HEK293 (cell line): ENCODE data around the gene PCYT1A.

ENCODE experiments used
- CTCF ChIA-PET: fragments of 350-600 bp; formaldehyde crosslinking; extraction: SDS; loops from one replicate; lab custom pipeline; 2021; ENCODE audit warnings: antibody characterized with exemption; lab: Yijun Ruan, JAX
- POLR2A ChIA-PET: fragments of 300-600 bp; formaldehyde crosslinking; extraction: SDS; loops from one replicate; lab custom pipeline; 2020; ENCODE audit warnings: antibody characterized with exemption, inconsistent platforms; lab: Yijun Ruan, JAX
- H3K27ac ChIP-seq: fragments of 200-500 bp; sonication (Bioruptor generic); 2 replicates; pipeline ENCODE4 v1.5.1; 2014; ENCODE audit warnings: low read depth, low read length, control low read depth, inconsistent platforms; ENCODE audit errors: extremely low read depth
- H3K36me3 ChIP-seq, 2 experiments: fragments of 200-500 bp in 1 of 2; sonication (Bioruptor generic) in 1 of 2; 1 replicate in 1 of 2; 2 replicates in 1 of 2; pipeline ENCODE4 v1.5.1; 2014 to 2017; ENCODE audit warnings: inconsistent platforms in 2 of 2, low read length in 2 of 2; ENCODE audit not compliant: control insufficient read depth in 2 of 2, insufficient read depth in 1 of 2
- H3K4me1 ChIP-seq: fragments of 200-500 bp; sonication (Bioruptor generic); 2 replicates; pipeline ENCODE4 v1.5.1; 2014; ENCODE audit warnings: mild to moderate bottlenecking, low read length, inconsistent platforms; ENCODE audit not compliant: control insufficient read depth, insufficient read depth
- H3K4me3 ChIP-seq: 2 replicates; pipeline ENCODE4 v1.5.1; 2011; ENCODE audit warnings: low read depth, mild to moderate bottlenecking, control low read depth, low read length, moderate library complexity
- H3K9me3 ChIP-seq: fragments of 200-500 bp; sonication (Bioruptor generic); 2 replicates; pipeline ENCODE4 v1.5.1; 2014; ENCODE audit warnings: low read depth, low read length, inconsistent platforms; ENCODE audit not compliant: control insufficient read depth, insufficient read depth
- KLF9 ChIP-seq: fragments of 450-650 bp; formaldehyde crosslinking; IDR thresholded peaks from 2 replicates; pipeline ENCODE4 v1.5.1; 2016; ENCODE audit warnings: missing biosample characterization, missing genetic modification characterization, low read depth
- MYNN ChIP-seq: fragments of 450-650 bp; formaldehyde crosslinking; IDR thresholded peaks from 2 replicates; pipeline ENCODE4 v1.5.1; 2016; ENCODE audit warnings: missing biosample characterization, missing genetic modification characterization, borderline replicate concordance
- PBX3 ChIP-seq: sonication (generic); formaldehyde crosslinking; IDR thresholded peaks from 2 replicates; pipeline ENCODE4 v1.8.1; 2022; ENCODE audit warnings: mild to moderate bottlenecking, moderate library complexity, missing genetic modification reagents
- SCRT1 ChIP-seq: fragments of 450-650 bp; formaldehyde crosslinking; IDR thresholded peaks from 2 replicates; pipeline ENCODE4 v1.5.1; 2016; ENCODE audit warnings: missing biosample characterization, missing genetic modification characterization, borderline replicate concordance
- TSHZ1 ChIP-seq: fragments of 450-650 bp; formaldehyde crosslinking; IDR thresholded peaks from 2 replicates; pipeline ENCODE4 v1.5.1; 2016; ENCODE audit warnings: missing biosample characterization, missing genetic modification characterization, borderline replicate concordance
- ZFHX2 ChIP-seq: fragments of 450-650 bp; formaldehyde crosslinking; conservative IDR thresholded peaks from 2 replicates; pipeline ENCODE4 v1.5.1; 2016; ENCODE audit warnings: missing biosample characterization, missing genetic modification characterization
- ZFP37 ChIP-seq: fragments of 450-650 bp; formaldehyde crosslinking; IDR thresholded peaks from 2 replicates; pipeline ENCODE4 v1.5.1; 2016; ENCODE audit warnings: missing biosample characterization, missing genetic modification characterization
- ZFP41 ChIP-seq: fragments of 450-650 bp; formaldehyde crosslinking; IDR thresholded peaks from 2 replicates; pipeline ENCODE4 v1.5.1; 2016; ENCODE audit warnings: missing biosample characterization, missing genetic modification characterization, borderline replicate concordance
- ZIC2 ChIP-seq: fragments of 450-650 bp; formaldehyde crosslinking; IDR thresholded peaks from 2 replicates; pipeline ENCODE4 v1.5.1; 2016; ENCODE audit warnings: missing biosample characterization, missing genetic modification characterization
- ZNF112 ChIP-seq: fragments of 450-650 bp; formaldehyde crosslinking; IDR thresholded peaks from 2 replicates; pipeline ENCODE4 v1.5.0; 2017; ENCODE audit warnings: missing biosample characterization, missing genetic modification characterization
- ZNF138 ChIP-seq: fragments of 450-650 bp; formaldehyde crosslinking; IDR thresholded peaks from 2 replicates; pipeline ENCODE4 v1.5.1; 2016; ENCODE audit warnings: missing biosample characterization, missing genetic modification characterization, borderline replicate concordance
- ZNF473 ChIP-seq: fragments of 450-650 bp; formaldehyde crosslinking; IDR thresholded peaks from 2 replicates; pipeline ENCODE4 v1.5.1; 2017; ENCODE audit warnings: missing biosample characterization, missing genetic modification characterization
- ZNF48 ChIP-seq: fragments of 450-650 bp; formaldehyde crosslinking; IDR thresholded peaks from 2 replicates; pipeline ENCODE4 v1.5.1; 2016; ENCODE audit warnings: missing biosample characterization, missing genetic modification characterization
- ZNF530 ChIP-seq: fragments of 450-650 bp; formaldehyde crosslinking; IDR thresholded peaks from 2 replicates; pipeline ENCODE4 v1.5.1; 2016; ENCODE audit warnings: low read depth, missing biosample characterization, missing genetic modification characterization
- ZNF777 ChIP-seq: fragments of 450-650 bp; formaldehyde crosslinking; IDR thresholded peaks from 2 replicates; pipeline ENCODE4 v1.5.1; 2017; ENCODE audit warnings: missing biosample characterization, missing genetic modification characterization, borderline replicate concordance
- TF ChIP-seq, protein P1 (sequence below): fragments of 450-650 bp; formaldehyde crosslinking; IDR thresholded peaks from 2 replicates; pipeline ENCODE4 v1.5.1; 2016; ENCODE audit warnings: missing biosample characterization, missing genetic modification characterization

Gene PCYT1A

DNA sequence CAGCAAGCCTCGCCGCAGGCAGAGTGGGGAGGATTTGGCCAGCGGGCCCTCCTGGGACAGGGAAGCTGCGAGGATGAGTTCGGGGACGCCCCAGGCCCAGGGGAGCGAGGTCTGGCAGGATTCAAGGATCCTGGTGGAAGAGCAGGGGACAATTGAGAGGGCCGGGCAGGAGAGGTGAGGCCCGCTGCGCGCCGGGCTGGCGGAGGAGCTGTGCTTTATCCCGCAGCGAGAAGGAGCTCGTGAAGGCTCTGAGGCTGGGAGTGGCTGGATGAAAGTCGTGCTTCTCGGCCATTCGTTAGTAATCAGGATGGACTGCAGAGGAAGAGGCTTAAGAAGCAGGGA, 67.6 kb downstream of the PCYT1A start (continued):
- no peak for TF ChIP-seq ZNF530 (tag by site-specific recombination)
- TF ChIP-seq TSHZ1 (tag by site-specific recombination), result no peak
- TF ChIP-seq PBX3, result no peak

DNA sequence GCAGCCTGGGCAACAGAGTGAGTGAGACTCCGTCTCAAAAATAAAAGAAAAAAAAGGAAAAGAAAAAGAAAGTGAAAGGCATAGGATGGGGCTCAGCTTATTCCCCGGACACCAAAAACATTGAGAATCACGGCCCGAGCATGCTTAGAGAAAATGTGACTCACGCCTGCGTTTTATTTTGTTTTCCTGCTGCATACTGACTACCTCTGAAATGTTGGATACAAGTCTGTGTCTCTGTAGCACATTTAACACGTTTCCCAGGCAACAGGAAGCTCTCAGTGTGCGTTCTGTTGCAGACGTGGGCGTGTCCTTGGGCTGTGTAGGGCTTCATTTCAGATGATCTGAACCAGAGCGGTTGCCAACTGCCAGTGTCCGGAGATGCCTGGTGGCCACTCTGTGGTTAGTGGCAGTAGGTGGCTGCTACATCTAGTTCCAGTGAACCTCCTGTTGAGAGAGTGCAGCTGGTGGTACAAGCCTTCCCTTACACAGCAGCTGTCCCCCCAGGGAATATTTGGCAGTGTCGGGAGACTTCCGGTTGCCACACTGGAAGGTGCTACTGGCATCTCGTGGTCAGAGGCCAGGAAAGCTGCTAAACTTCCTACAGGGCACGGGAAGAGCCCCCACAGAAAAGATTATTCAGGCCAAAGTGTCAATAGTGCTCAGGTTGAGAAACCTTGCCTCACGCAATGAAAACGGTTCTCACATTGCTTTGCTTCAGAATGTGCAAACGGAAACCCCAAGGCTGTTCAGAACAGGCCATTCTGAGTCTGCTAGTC, 68.1 kb downstream of the PCYT1A start:
- no peaks in the 10 kb centered on the region for H3K36me3 ChIP-seq
- H3K4me3 ChIP-seq, result no peak overlapping the region
- TF ChIP-seq MYNN (tag by site-specific recombination), result 0 out of 2 replicates have a peak, but pooled peaks have one; percentile 36
- no peak for TF ChIP-seq ZFP41 (tag by site-specific recombination)
- TF ChIP-seq KLF9, result peak; percentile 77
- TF ChIP-seq ZNF48, result no peak
- TF ChIP-seq ZNF473, result no peak
- no peak for TF ChIP-seq ZNF138 (tag by site-specific recombination)
- peak; percentile 21; the same call in 1 of the 2 replicates for TF ChIP-seq ZFHX2 (tag by site-specific recombination)
- no peak for TF ChIP-seq ZNF777 (tag by site-specific recombination)
- TF ChIP-seq ZFP37 (tag by site-specific recombination), result no peak
- peak; percentile 65 for TF ChIP-seq ZIC2 (tag by site-specific recombination)
- no peak for TF ChIP-seq SCRT1 (tag by site-specific recombination)
- TF ChIP-seq, protein P1, sequence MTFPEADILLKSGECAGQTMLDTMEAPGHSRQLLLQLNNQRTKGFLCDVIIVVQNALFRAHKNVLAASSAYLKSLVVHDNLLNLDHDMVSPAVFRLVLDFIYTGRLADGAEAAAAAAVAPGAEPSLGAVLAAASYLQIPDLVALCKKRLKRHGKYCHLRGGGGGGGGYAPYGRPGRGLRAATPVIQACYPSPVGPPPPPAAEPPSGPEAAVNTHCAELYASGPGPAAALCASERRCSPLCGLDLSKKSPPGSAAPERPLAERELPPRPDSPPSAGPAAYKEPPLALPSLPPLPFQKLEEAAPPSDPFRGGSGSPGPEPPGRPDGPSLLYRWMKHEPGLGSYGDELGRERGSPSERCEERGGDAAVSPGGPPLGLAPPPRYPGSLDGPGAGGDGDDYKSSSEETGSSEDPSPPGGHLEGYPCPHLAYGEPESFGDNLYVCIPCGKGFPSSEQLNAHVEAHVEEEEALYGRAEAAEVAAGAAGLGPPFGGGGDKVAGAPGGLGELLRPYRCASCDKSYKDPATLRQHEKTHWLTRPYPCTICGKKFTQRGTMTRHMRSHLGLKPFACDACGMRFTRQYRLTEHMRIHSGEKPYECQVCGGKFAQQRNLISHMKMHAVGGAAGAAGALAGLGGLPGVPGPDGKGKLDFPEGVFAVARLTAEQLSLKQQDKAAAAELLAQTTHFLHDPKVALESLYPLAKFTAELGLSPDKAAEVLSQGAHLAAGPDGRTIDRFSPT (tag by site-specific recombination), result no peak
- TF ChIP-seq ZNF112 (tag by site-specific recombination), result no peak
- no peaks in the 10 kb centered on the region for H3K4me1 ChIP-seq
- CTCF ChIA-PET, result interaction anchor here (1.1 kb wide), 1 partner anchor 12 kb away, joined by 3 read pairs; no protein-coding TSS in a partner anchor
- no peak overlapping the region for H3K27ac ChIP-seq
- POLR2A ChIA-PET, result no interaction called here
- no peaks in the 10 kb centered on the region for H3K9me3 ChIP-seq
